Lung (tissue), 12 donors: ENCODE measurements around the gene YARS1. TPM values are rescaled to one million over a fixed set of nuclear protein-coding genes. Genes with fewer than 3 reads are reported as not detected.

ENCODE experiments used
- ATAC-seq: fragments of 200-7000 bp; cut with Tn5 transposase; one replicate; pipeline ENCODE4 v1.9.1; 2020; ENCODE audit warnings: moderate number of reproducible peaks; ENCODE audit not compliant: insufficient read depth, low FRiP score
- DNase-seq, 3 donors: peaks; one replicate each; pipeline ENCODE4 v3.0.0-alpha.2; 2013 to 2017
- H3K27ac ChIP-seq, 2 donors: one replicate each; pipeline ENCODE4 v1.5.1; 2013; ENCODE audit warnings: mild to moderate bottlenecking in 2 of 2, moderate library complexity in 2 of 2, control low read depth in 1 of 2, inconsistent platforms in 1 of 2, low read depth in 1 of 2, low read length in 1 of 2
- H3K27me3 ChIP-seq, 3 donors: one replicate each; pipeline ENCODE4 v1.5.1; 2013; ENCODE audit warnings: low read length in 2 of 3; ENCODE audit not compliant: control insufficient read depth in 3 of 3, insufficient read depth in 3 of 3
- H3K36me3 ChIP-seq, 4 donors: one replicate each; pipeline ENCODE4 v1.5.1; 2013; ENCODE audit warnings: low read length in 4 of 4, mild to moderate bottlenecking in 1 of 4, moderate library complexity in 1 of 4; ENCODE audit not compliant: control insufficient read depth in 4 of 4, insufficient read depth in 4 of 4
- H3K4me1 ChIP-seq, 5 donors: one replicate each; pipeline ENCODE4 v1.5.1; 2013; ENCODE audit warnings: low read length in 5 of 5, mild to moderate bottlenecking in 2 of 5, moderate library complexity in 1 of 5; ENCODE audit not compliant: control insufficient read depth in 5 of 5, insufficient read depth in 5 of 5
- H3K4me3 ChIP-seq: one replicate; pipeline ENCODE4 v1.5.1; 2013; ENCODE audit warnings: mild to moderate bottlenecking, control low read depth, moderate library complexity
- H3K9ac ChIP-seq, 2 donors: one replicate each; pipeline ENCODE4 v1.5.1; 2013; ENCODE audit warnings: low read length in 2 of 2, control low read depth in 1 of 2; ENCODE audit not compliant: insufficient read depth in 1 of 2
- H3K9me3 ChIP-seq, 4 donors: one replicate each; pipeline ENCODE4 v1.5.1; 2013; ENCODE audit warnings: low read length in 3 of 4, mild to moderate bottlenecking in 1 of 4, moderate library complexity in 1 of 4; ENCODE audit not compliant: control insufficient read depth in 4 of 4, insufficient read depth in 3 of 4
- CTCF ChIP-seq: IDR thresholded peaks from 2 replicates; pipeline ENCODE4 v1.5.1; 2012; ENCODE audit warnings: mild to moderate bottlenecking; ENCODE audit errors: control extremely low read depth, extremely low read depth
- WGBS, 2 donors: extraction: QIAGEN DNeasy Blood & Tissue Kit; methylation state at CpG; one replicate each; pipeline ENCODE4 v1.1.7; 2013; 5-methylcytosine and 5-hydroxymethylcytosine counted together
- polyA plus RNA-seq, 2 donors: library from polyadenylated mRNA; stranded (reverse); fragments of 200-250 nt; gene quantifications; one replicate each; pipeline ENCODE4 v1.2.1, GENCODE V29; 2013
- total RNA-seq, 2 donors: library from RNA; depleted of rRNA in 1 of 2; stranded (reverse); fragments of >200 nt in 1 of 2; gene quantifications; one replicate each; pipeline ENCODE4 v1.2.1, GENCODE V29; 2014 to 2021
- donor health status: control.
- donor health status: control.
- donor health status: Bipolar disorder and iron deficiency.
- donor health status: healthy.
- donor health status: DM: yes; HTN: yes; CAD: no.

Gene YARS1
- total and polyA plus RNA-seq, 4 donors, result 61.2 to 151 (median 77.8) TPM

DNA sequence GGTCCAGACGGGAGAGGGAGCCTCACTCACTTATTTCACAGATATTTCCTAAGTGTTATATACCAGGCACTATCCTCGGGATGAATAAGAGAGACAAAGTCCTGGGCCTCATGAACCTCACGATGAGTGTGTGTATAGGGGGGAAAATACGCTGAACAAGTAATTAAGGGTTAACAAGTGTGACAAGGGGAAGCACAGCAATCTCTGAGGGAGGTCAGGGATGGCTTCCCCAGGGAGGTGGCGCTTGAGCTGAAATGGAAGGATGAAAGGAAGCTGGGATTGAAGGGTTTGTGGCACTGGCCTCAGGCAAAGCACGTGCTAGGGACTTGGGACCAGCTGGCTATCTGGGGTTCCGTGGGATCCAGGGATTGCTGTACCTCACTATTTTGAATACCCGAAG lies 68.2 kb downstream of the YARS1 start:
- no peak overlapping the region for H3K27ac ChIP-seq
- no peaks in the 10 kb centered on the region for H3K27me3 ChIP-seq
- no peak for ATAC-seq
- no peak for DNase-seq
- H3K9me3 ChIP-seq, result no peaks in the 10 kb centered on the region
- no peak overlapping the region for H3K4me3 ChIP-seq
- peaks cover 0 to 6% (median 3%) of the 10 kb centered on the region in 5 donors for H3K4me1 ChIP-seq
- no peak for TF ChIP-seq CTCF
- H3K9ac ChIP-seq, result no peak overlapping the region
- no peaks in the 10 kb centered on the region for H3K36me3 ChIP-seq
- 87 to 90% methylated on average over 8 of the region's 8 CpGs for WGBS, 2 donors

DNA sequence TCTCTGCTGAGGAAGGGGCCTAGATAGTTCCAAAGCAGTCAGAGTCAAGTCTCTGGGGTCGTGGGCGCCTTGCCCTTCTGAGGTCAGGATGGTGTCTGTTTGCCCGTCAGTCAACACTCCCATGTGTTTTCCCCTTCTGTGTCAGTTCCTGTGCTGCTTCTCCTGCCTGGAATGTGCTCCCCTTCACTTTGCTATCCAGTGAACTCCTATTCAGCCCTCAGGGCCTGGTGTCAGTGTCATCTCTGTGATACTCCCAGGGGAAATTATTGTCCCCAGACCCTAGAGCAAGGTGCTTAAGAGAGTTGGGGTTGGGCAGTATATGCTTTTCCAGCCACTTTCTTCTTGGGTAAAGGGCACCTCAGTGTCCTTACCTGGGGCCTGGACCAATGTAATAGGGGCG lies 68.8 kb downstream of the YARS1 start:
- no peak for TF ChIP-seq CTCF
- no peak for ATAC-seq
- H3K9me3 ChIP-seq, result no peaks in the 10 kb centered on the region

GRCh38 chr1:32746130-32746529 lies 71.0 kb downstream of the YARS1 start:
- no peaks in the 10 kb centered on the region for H3K36me3 ChIP-seq
- DNase-seq (no peak), ATAC-seq (no peak)
- H3K4me1 ChIP-seq, result peaks cover 0 to 16% (median 5%) of the 10 kb centered on the region in 5 donors
- no peaks in the 10 kb centered on the region for H3K27me3 ChIP-seq
- H3K4me3 ChIP-seq, result no peak overlapping the region
- H3K27ac ChIP-seq, result no peak overlapping the region
- WGBS, 2 donors, result 79 to 84% methylated on average over 9 of the region's 9 CpGs
- no peaks in the 10 kb centered on the region for H3K9me3 ChIP-seq
- TF ChIP-seq CTCF, result no peak
- no peak overlapping the region for H3K9ac ChIP-seq

More for the DNA sequence above, 68.8 kb downstream of the YARS1 start:
- H3K27me3 ChIP-seq, result no peaks in the 10 kb centered on the region
- H3K4me3 ChIP-seq, result no peak overlapping the region
- no peak overlapping the region for H3K27ac ChIP-seq
- no peaks in the 10 kb centered on the region for H3K36me3 ChIP-seq
- H3K4me1 ChIP-seq, result peaks cover 0 to 9% (median 3%) of the 10 kb centered on the region in 5 donors
- WGBS, 2 donors, result 92 to 94% methylated on average over 4 of the region's 4 CpGs
- H3K9ac ChIP-seq, result no peak overlapping the region
- DNase-seq, result no peak

DNA sequence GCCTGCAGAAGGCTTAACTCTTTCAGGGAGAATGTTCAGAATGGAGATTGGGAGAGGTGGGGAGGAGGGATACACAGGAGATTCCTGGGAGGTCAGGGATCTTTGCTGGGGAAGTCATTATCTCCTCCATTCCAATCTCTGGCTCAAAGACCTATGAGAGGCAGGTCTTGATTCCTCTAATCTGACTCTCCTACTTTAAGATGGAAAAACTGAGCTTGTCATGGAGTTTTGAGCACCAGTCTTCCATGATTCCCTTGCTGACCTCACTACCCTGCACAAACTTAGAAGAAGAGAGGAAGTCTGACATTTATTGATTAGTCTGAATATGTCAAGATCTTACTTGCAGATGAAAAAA lies 73.1 kb downstream of the YARS1 start:
- Histone ChIP-seq H3K9me3 (no peaks in the 10 kb centered on the region), H3K4me3 (no peak overlapping the region), H3K36me3 (no peaks in the 10 kb centered on the region), H3K27me3 (no peaks in the 10 kb centered on the region), H3K9ac (no peak overlapping the region), H3K27ac (peak overlapping the region in 1 of 2 donors; percentile 93), H3K4me1 (peaks cover 0 to 22% (median 15%) of the 10 kb centered on the region in 5 donors)
- TF ChIP-seq CTCF, result no peak
- ATAC-seq (no peak), DNase-seq (no peak)
